PFSK-1 (cell line): ENCODE measurements around the gene TMUB1.

Experiments used
- FOXP2 ChIP-seq: optimal IDR thresholded peaks from 2 replicates; pipeline ENCODE3; 2011; ENCODE audit warnings: borderline replicate concordance, control low read depth, inconsistent platforms; ENCODE audit not compliant: insufficient read depth; ENCODE audit errors: extremely low read length, extremely low read depth
- POLR2AphosphoS5 ChIP-seq: IDR thresholded peaks from 2 replicates; pipeline ENCODE4 v1.6.1; 2012; ENCODE audit warnings: low read depth, mild to moderate bottlenecking, control low read depth, low read length, moderate library complexity
- SIN3A ChIP-seq: IDR thresholded peaks from 2 replicates; pipeline ENCODE4 v1.6.1; 2012; ENCODE audit warnings: mild to moderate bottlenecking, low read length, moderate library complexity, borderline replicate concordance; ENCODE audit not compliant: insufficient read depth
- TAF1 ChIP-seq: IDR thresholded peaks from 2 replicates; pipeline ENCODE4 v1.6.1; 2012; ENCODE audit warnings: low read length, control low read depth, borderline replicate concordance; ENCODE audit not compliant: insufficient read depth
- TF ChIP-seq, protein P1 (sequence below), 2 experiments: IDR thresholded peaks; 2 replicates each; pipeline versions ENCODE4 v1.6.1 to v1.8.0; 2011 to 2012; ENCODE audit warnings: low read depth in 2 of 2, low read length in 2 of 2, control low read depth in 1 of 2, inconsistent platforms in 1 of 2, mild to moderate bottlenecking in 1 of 2, moderate library complexity in 1 of 2; ENCODE audit not compliant: insufficient read depth in 1 of 2

Gene TMUB1

DNA sequence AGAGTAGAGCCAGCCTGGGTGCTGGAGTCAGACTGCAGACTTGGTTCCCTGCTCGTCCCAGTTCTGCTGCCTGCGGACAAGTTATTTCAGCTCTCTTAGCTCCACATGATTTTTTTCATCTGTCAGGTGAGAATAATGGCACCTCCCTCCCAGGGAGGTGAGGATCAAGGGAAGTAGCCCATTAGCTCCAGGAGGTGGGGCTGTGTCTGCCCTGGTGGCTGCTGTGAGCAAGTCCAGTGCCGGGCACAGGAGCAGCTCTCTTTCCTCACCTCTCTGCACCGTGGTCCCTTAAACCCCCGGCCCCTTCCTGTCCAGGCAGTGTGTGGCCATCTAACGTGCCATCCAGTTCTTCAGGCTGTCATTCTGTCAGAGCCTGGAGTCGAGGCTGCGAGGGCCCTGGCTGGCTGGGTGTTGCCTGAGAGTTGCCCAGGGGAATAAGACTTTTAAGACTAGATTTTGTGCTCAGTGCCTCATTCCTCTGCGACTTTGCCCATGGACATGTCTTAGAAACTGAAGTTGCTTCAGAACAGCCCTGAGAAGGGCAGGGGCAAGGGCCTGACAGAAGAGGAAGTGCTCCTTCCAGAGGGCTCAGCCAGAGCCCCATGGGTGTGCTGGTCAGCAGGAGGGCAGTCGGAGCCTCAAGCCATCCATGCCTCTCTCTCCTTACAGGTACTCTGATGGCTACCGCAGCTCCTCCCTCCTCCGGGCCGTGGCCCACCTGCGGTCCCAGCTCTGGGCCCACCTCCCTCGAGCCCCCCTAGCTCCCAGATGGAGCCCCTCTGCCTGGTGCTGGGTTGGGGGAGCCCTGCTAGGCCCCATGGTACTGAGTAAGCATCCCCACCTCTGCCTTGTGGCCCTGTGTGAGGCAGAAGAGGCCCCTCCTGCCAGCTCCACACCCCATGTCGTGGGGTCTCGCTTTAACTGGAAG lies 50.1 kb downstream of the TMUB1 start:
- TF ChIP-seq, protein P1, sequence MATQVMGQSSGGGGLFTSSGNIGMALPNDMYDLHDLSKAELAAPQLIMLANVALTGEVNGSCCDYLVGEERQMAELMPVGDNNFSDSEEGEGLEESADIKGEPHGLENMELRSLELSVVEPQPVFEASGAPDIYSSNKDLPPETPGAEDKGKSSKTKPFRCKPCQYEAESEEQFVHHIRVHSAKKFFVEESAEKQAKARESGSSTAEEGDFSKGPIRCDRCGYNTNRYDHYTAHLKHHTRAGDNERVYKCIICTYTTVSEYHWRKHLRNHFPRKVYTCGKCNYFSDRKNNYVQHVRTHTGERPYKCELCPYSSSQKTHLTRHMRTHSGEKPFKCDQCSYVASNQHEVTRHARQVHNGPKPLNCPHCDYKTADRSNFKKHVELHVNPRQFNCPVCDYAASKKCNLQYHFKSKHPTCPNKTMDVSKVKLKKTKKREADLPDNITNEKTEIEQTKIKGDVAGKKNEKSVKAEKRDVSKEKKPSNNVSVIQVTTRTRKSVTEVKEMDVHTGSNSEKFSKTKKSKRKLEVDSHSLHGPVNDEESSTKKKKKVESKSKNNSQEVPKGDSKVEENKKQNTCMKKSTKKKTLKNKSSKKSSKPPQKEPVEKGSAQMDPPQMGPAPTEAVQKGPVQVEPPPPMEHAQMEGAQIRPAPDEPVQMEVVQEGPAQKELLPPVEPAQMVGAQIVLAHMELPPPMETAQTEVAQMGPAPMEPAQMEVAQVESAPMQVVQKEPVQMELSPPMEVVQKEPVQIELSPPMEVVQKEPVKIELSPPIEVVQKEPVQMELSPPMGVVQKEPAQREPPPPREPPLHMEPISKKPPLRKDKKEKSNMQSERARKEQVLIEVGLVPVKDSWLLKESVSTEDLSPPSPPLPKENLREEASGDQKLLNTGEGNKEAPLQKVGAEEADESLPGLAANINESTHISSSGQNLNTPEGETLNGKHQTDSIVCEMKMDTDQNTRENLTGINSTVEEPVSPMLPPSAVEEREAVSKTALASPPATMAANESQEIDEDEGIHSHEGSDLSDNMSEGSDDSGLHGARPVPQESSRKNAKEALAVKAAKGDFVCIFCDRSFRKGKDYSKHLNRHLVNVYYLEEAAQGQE (IDR thresholded peaks at IDR 0.05; ENCODE audit: insufficient read depth in 1 of 2, low read depth in 2 of 2, low read length in 2 of 2) = no peak
- TF ChIP-seq FOXP2 = no peak
- TF ChIP-seq POLR2AphosphoS5 = no peak
- TF ChIP-seq TAF1 = no peak
- TF ChIP-seq SIN3A = no peak
